Smooth muscle cell (in vitro differentiated cells): ENCODE results near the gene KCNJ4. TPM values are rescaled to one million over a fixed set of nuclear protein-coding genes. Genes with fewer than 3 reads are reported as not detected.

Experiments
- DNase-seq: peaks from one replicate; lab custom pipeline; 2025; ENCODE audit not compliant: unreplicated experiment; lab: John Stamatoyannopoulos, UW
- H2AFZ ChIP-seq: fragments of 200-600 bp; sonication (generic); 2 replicates; pipeline ENCODE4 v1.6.0; 2016; ENCODE audit warnings: antibody characterized with exemption, low read depth, mild to moderate bottlenecking
- H3F3A ChIP-seq: fragments of 200-600 bp; sonication (generic); 2 replicates; pipeline ENCODE4 v1.6.0; 2017; ENCODE audit warnings: antibody characterized with exemption, low read depth
- H3K27ac ChIP-seq: fragments of 200-600 bp; sonication (generic); 2 replicates; pipeline ENCODE4 v1.5.1; 2016; ENCODE audit warnings: low read depth, mild to moderate bottlenecking
- H3K27me3 ChIP-seq: fragments of 200-600 bp; sonication (generic); 2 replicates; pipeline ENCODE4 v1.6.1; 2016; ENCODE audit warnings: low read depth, mild to moderate bottlenecking
- H3K36me3 ChIP-seq: fragments of 200-600 bp; sonication (generic); 2 replicates; pipeline ENCODE4 v1.5.1; 2016; ENCODE audit warnings: low read depth
- H3K4me1 ChIP-seq: fragments of 200-600 bp; sonication (generic); 2 replicates; pipeline ENCODE4 v1.5.1; 2016; ENCODE audit warnings: low read depth
- H3K4me2 ChIP-seq: fragments of 200-600 bp; sonication (generic); 2 replicates; pipeline ENCODE4 v1.6.0; 2016; ENCODE audit warnings: mild to moderate bottlenecking
- H3K4me3 ChIP-seq: fragments of 200-600 bp; sonication (generic); 2 replicates; pipeline ENCODE4 v1.5.1; 2016; ENCODE audit warnings: mild to moderate bottlenecking
- H3K79me2 ChIP-seq: fragments of 200-600 bp; sonication (generic); 2 replicates; pipeline ENCODE4 v1.6.0; 2016; ENCODE audit warnings: low read depth, mild to moderate bottlenecking
- H3K9ac ChIP-seq: fragments of 200-600 bp; sonication (generic); 2 replicates; pipeline ENCODE4 v1.6.0; 2016; ENCODE audit warnings: low read depth
- H3K9me3 ChIP-seq: fragments of 200-600 bp; sonication (generic); replicated peaks from 2 replicates; pipeline ENCODE4 v1.5.1; 2016; ENCODE audit warnings: low read depth
- H4K20me1 ChIP-seq: fragments of 200-600 bp; sonication (generic); 2 replicates; pipeline ENCODE4 v1.6.0; 2016; ENCODE audit warnings: low read depth
- WGBS: methylation state at CpG from one replicate; pipeline ENCODE4 v1.1.7; 2016; ENCODE audit warnings: low lambda C conversion rate; 5-methylcytosine and 5-hydroxymethylcytosine counted together
- polyA plus RNA-seq: library from polyadenylated mRNA; unstranded; fragments of >200 nt; fragmentation: Nextera tagmentation; extraction: Ambion mirVana; gene quantifications from 2 replicates; pipeline ENCODE4 v1.2.1, GENCODE V29; 2016
- total RNA-seq: library from RNA; depleted of rRNA; stranded (reverse); fragments of >200 nt; gene quantifications from 2 replicates; pipeline ENCODE4 v1.2.3, GENCODE V29; 2014
- TF ChIP-seq, protein P1 (sequence below): fragments of 200-600 bp; sonication (generic); IDR thresholded peaks from 2 replicates; pipeline ENCODE4 v1.5.1; 2017; ENCODE audit warnings: borderline replicate concordance, mild to moderate bottlenecking, antibody characterized with exemption; ENCODE audit not compliant: insufficient read depth, poor library complexity, severe bottlenecking

Gene KCNJ4
- total and polyA plus RNA-seq, 2 experiments from 2014 or later = not detected

DNA sequence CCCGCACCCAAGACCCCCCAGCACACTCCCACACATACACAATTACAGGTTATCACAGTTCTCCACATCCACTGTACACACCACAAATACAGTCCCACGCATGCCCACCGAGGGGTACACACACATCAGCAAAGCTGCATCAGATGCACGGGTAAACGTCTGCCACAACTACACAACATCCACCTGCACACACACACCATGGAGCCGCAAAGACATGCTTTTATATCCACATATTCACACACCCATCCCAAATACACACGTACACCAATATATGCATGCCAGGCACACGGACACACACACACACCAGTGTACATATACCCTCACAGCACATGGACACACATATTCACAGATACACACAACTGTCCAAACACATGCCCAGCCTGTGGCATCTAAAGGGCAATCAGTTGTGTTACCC, 5.4 kb upstream of the KCNJ4 start:
- H3K4me2 ChIP-seq = no peak overlapping the region
- no peaks in the 10 kb centered on the region for H3K9me3 ChIP-seq
- H4K20me1 ChIP-seq = no peaks in the 10 kb centered on the region
- peaks cover 26% of the 10 kb centered on the region for H3K27me3 ChIP-seq
- DNase-seq = no peak
- no peaks in the 10 kb centered on the region for H3F3A ChIP-seq
- H2AFZ ChIP-seq = no peak overlapping the region
- 86% methylated on average over 8 of the region's 8 CpGs for WGBS
- no peak overlapping the region for H3K27ac ChIP-seq
- peaks cover 12% of the 10 kb centered on the region for H3K4me1 ChIP-seq
- H3K4me3 ChIP-seq = no peak overlapping the region
- H3K36me3 ChIP-seq = no peaks in the 10 kb centered on the region
- no peak overlapping the region for H3K9ac ChIP-seq
- no peaks in the 10 kb centered on the region for H3K79me2 ChIP-seq
- TF ChIP-seq, protein P1, sequence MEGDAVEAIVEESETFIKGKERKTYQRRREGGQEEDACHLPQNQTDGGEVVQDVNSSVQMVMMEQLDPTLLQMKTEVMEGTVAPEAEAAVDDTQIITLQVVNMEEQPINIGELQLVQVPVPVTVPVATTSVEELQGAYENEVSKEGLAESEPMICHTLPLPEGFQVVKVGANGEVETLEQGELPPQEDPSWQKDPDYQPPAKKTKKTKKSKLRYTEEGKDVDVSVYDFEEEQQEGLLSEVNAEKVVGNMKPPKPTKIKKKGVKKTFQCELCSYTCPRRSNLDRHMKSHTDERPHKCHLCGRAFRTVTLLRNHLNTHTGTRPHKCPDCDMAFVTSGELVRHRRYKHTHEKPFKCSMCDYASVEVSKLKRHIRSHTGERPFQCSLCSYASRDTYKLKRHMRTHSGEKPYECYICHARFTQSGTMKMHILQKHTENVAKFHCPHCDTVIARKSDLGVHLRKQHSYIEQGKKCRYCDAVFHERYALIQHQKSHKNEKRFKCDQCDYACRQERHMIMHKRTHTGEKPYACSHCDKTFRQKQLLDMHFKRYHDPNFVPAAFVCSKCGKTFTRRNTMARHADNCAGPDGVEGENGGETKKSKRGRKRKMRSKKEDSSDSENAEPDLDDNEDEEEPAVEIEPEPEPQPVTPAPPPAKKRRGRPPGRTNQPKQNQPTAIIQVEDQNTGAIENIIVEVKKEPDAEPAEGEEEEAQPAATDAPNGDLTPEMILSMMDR = no peak

DNA sequence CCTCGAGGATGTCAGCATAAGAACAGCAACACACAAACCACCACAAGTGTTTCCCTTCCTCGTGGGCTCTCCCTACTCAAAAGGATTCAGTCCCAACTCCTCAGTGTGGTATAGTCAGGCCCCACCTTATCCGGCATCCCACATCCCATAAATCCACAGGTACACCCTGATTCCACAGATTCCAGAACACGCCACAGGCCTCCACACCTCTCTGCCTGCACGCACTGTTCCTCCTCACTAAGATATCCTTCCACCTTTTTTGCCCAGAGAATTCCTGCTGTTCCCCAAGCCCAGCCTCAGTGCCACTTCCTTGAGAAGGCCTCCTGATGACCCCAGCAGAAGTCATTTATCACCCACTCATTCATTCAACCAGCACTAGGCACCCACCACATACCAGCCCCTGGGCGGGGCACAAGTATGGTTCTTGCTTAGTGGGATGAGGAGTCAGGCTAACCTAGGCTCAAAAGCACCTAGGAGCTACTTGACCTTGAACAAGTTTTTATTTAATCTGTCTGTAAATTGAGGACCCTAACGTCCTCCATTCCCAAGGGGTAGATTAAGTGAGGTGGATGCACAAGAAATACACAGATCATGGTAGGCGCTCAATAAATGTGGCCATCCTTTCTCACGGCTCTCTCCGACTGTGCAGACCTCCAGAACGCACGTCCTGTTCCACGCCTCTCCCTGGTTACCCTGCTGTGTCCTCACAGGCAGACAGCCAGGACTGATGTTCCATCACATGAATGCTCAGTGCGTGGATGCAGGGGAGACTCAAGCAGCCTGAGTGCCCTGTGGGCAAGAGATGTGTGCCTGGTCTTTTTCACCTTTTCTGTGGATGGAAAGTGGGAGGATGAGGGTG, 2.1 kb upstream of the KCNJ4 start:
- 89% methylated on average over 14 of the region's 14 CpGs for whole genome bisulfite sequencing
- H3K79me2 ChIP-seq = no peaks in the 10 kb centered on the region
- H2AFZ ChIP-seq = no peak overlapping the region
- H3F3A ChIP-seq = no peaks in the 10 kb centered on the region
- peaks cover 56% of the 10 kb centered on the region for H3K27me3 ChIP-seq
- no peaks in the 10 kb centered on the region for H3K36me3 ChIP-seq
- no peak overlapping the region for H3K4me3 ChIP-seq
- no peak overlapping the region for H3K9ac ChIP-seq
- TF ChIP-seq, protein P1 = no peak
- H3K9me3 ChIP-seq = no peaks in the 10 kb centered on the region
- H4K20me1 ChIP-seq = no peaks in the 10 kb centered on the region
- no peak overlapping the region for H3K27ac ChIP-seq
- no peaks in the 10 kb centered on the region for H3K4me1 ChIP-seq
- no peak overlapping the region for H3K4me2 ChIP-seq
- no peak for DNase-seq

DNA sequence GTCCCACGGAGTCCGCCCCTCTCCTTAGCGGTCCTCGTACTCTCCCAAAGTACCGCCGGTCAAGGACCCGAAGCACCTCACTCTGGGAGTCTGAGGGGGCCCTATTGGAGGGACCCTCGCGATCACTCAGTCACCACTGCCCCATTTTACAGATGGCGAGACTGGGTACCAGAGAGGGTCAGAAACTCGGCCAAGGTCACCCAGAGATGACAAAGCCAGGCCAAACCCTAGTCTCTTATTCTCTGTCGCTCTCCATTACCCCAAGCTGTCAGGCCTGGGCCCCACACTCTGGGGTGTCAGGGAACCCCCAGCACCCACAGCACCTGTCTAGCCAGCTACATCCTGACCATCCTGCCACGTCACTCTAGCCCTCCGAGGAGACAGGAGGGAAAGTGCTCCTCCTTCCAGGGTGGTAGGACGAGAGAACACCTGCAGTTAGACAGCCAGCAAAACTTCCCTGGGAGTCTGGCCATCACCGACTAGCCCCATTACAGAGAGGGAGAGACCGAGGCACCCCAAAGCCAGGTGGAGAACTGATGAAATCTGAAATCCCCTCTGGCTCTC, 1.4 kb upstream of the KCNJ4 start:
- TF ChIP-seq, protein P1 = no peak
- no peaks in the 10 kb centered on the region for H3K9me3 ChIP-seq
- 44% methylated on average over 17 of the region's 17 CpGs for WGBS
- H3K27ac ChIP-seq = no peak overlapping the region
- H2AFZ ChIP-seq = no peak overlapping the region
- no peaks in the 10 kb centered on the region for H3K79me2 ChIP-seq
- H3K4me1 ChIP-seq = no peaks in the 10 kb centered on the region
- H3K4me2 ChIP-seq = peak overlapping the region; percentile 97
- H3F3A ChIP-seq = no peaks in the 10 kb centered on the region
- no peaks in the 10 kb centered on the region for H3K36me3 ChIP-seq
- H3K4me3 ChIP-seq = peak overlapping the region; percentile 65
- H3K9ac ChIP-seq = no peak overlapping the region
- peaks cover 60% of the 10 kb centered on the region for H3K27me3 ChIP-seq
- no peak for DNase-seq
- no peaks in the 10 kb centered on the region for H4K20me1 ChIP-seq
